ENCODE results near the gene MARF1. TPM values are rescaled to one million over a fixed set of nuclear protein-coding genes. Genes with fewer than 3 reads are reported as not detected.
A peak's percentile ranks its signal among the peaks of the same experiment; 100 is the strongest.

The MARF1 gene
- total RNA-seq, 1 donor from 2014 or later, result 13.4 TPM

- TF ChIP-seq, protein P1, sequence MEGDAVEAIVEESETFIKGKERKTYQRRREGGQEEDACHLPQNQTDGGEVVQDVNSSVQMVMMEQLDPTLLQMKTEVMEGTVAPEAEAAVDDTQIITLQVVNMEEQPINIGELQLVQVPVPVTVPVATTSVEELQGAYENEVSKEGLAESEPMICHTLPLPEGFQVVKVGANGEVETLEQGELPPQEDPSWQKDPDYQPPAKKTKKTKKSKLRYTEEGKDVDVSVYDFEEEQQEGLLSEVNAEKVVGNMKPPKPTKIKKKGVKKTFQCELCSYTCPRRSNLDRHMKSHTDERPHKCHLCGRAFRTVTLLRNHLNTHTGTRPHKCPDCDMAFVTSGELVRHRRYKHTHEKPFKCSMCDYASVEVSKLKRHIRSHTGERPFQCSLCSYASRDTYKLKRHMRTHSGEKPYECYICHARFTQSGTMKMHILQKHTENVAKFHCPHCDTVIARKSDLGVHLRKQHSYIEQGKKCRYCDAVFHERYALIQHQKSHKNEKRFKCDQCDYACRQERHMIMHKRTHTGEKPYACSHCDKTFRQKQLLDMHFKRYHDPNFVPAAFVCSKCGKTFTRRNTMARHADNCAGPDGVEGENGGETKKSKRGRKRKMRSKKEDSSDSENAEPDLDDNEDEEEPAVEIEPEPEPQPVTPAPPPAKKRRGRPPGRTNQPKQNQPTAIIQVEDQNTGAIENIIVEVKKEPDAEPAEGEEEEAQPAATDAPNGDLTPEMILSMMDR (IDR thresholded peaks at IDR 0.05), result no peak
- no peak for TF ChIP-seq EZH2 (IDR thresholded peaks at IDR 0.05)
- no peak for TF ChIP-seq EZH2phosphoT487 (IDR thresholded peaks at IDR 0.05)
- H3K27ac ChIP-seq, result peak overlapping the region; percentile 88
These were observed 999 bp downstream of the MARF1 start for GRCh38 chr16:15641753-15642556.

DNA sequence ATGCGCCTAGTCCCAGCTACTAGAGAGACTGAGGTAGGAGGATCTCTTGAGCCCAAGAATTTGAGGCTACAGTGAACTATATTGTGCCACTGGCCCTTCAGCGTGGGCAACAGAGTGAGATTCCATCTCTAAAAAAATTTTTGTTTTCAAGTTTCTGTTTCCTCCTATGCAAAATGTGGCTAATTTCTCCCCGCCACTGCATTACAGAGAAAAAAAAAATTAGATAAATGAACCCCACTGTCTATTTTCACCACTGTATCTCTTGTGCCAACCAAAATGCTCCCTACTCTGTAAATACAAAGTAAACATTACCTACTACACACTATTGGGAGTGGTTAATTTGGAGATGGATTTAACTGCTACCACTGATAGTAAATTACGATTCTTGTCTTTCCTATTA is 2.0 kb downstream of the MARF1 start:
- H3K27ac Mint-ChIP-seq, result no peak overlapping the region
- peak overlapping the region; percentile 91 for H3K4me3 Mint-ChIP-seq

More at GRCh38 chr16:15641753-15642556, 999 bp downstream of the MARF1 start:
- Histone ChIP-seq H3K4me1 (peaks cover 22% of the 10 kb centered on the region), H3K36me3 (peaks cover 6% of the 10 kb centered on the region), H3K79me2 (ENCODE audit: low read depth) (peaks cover 39% of the 10 kb centered on the region), H3K9ac (peak overlapping the region; percentile 56), H3K4me3 (peak overlapping the region; percentile 94), H3K4me2 (peak overlapping the region; percentile 96), H3K9me3 (ENCODE audit: low read depth) (no peaks in the 10 kb centered on the region), H4K20me1 (ENCODE audit: low read depth) (peaks cover 4% of the 10 kb centered on the region), H2AFZ (replicated peaks) (peak overlapping the region; percentile 71), H3F3A (ENCODE audit: low read depth) (peaks cover 24% of the 10 kb centered on the region), H3K27me3 (no peaks in the 10 kb centered on the region)
- H3K4me3 Mint-ChIP-seq, result peak overlapping the region; percentile 91
- peaks cover 21% of the 10 kb centered on the region for H3K4me1 Mint-ChIP-seq
- peaks cover 8% of the 10 kb centered on the region for H3K36me3 Mint-ChIP-seq
- no peaks in the 10 kb centered on the region for H3K9me3 Mint-ChIP-seq
- H3K27me3 Mint-ChIP-seq (ENCODE audit: insufficient read depth, low read depth), result no peaks in the 10 kb centered on the region
- no peak for DNase-seq (ENCODE audit: low spot score)
- no peak overlapping the region for H3K27ac Mint-ChIP-seq

DNA sequence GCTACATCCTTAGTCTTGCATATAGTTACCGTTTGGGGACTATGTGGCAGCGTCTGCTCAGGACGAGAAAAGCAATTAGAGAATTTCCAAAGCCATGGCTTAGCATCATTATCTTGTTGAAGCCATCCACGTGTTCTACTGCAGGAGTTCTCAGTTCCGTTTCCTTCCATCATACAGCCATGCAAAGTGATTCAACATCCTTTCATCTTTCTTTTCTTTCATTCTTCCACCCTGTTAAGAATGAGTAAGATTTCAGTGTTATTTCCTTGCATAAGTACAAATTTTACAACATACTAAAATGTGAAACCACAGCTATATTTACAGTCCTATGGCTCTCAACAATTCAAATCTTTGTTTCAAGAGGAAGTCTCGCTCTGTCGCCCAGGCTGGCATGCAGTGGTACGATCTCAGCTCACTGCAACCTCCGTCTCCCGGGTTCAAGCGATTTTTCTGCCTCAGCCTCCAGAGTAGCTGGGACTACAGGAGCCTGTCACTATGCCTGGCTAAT is 3.8 kb downstream of the MARF1 start:
- no peak overlapping the region for H3K27ac Mint-ChIP-seq
- peaks cover 13% of the 10 kb centered on the region for H3K36me3 Mint-ChIP-seq
- peaks cover 17% of the 10 kb centered on the region for H3K4me1 Mint-ChIP-seq

More for the DNA sequence above, 2.0 kb downstream of the MARF1 start:
- no peak for DNase-seq (ENCODE audit: low spot score)
- no peaks in the 10 kb centered on the region for H3K9me3 ChIP-seq (ENCODE audit: low read depth)
- H3K4me2 ChIP-seq, result peak overlapping the region; percentile 96
- H2AFZ ChIP-seq (replicated peaks), result no peak overlapping the region
- H3K4me3 ChIP-seq, result no peak overlapping the region
- peaks cover 22% of the 10 kb centered on the region for H3K4me1 ChIP-seq
- no peaks in the 10 kb centered on the region for H3K27me3 ChIP-seq
- H3K79me2 ChIP-seq (ENCODE audit: low read depth), result peaks cover 39% of the 10 kb centered on the region
- H3K9ac ChIP-seq, result no peak overlapping the region
- peaks cover 21% of the 10 kb centered on the region for H3K4me1 Mint-ChIP-seq
- peaks cover 8% of the 10 kb centered on the region for H3K36me3 Mint-ChIP-seq
- H3F3A ChIP-seq (ENCODE audit: low read depth), result peaks cover 24% of the 10 kb centered on the region
- peaks cover 6% of the 10 kb centered on the region for H3K36me3 ChIP-seq
- peaks cover 4% of the 10 kb centered on the region for H4K20me1 ChIP-seq (ENCODE audit: low read depth)
- no peaks in the 10 kb centered on the region for H3K27me3 Mint-ChIP-seq (ENCODE audit: insufficient read depth, low read depth)
- H3K27ac ChIP-seq, result no peak overlapping the region
- TF ChIP-seq EZH2phosphoT487 (IDR thresholded peaks at IDR 0.05) (no peak), EZH2 (IDR thresholded peaks at IDR 0.05) (no peak)
- TF ChIP-seq, protein P1 (IDR thresholded peaks at IDR 0.05), result no peak
- no peaks in the 10 kb centered on the region for H3K9me3 Mint-ChIP-seq

More for the DNA sequence above, 3.8 kb downstream of the MARF1 start:
- Histone ChIP-seq H3K9ac (no peak overlapping the region), H3K9me3 (ENCODE audit: low read depth) (no peaks in the 10 kb centered on the region), H4K20me1 (ENCODE audit: low read depth) (peaks cover 4% of the 10 kb centered on the region), H3K27me3 (no peaks in the 10 kb centered on the region), H3K79me2 (ENCODE audit: low read depth) (peaks cover 39% of the 10 kb centered on the region), H2AFZ (replicated peaks) (no peak overlapping the region), H3K36me3 (peaks cover 6% of the 10 kb centered on the region), H3K4me1 (peaks cover 18% of the 10 kb centered on the region), H3K4me2 (no peak overlapping the region), H3K27ac (no peak overlapping the region), H3F3A (ENCODE audit: low read depth) (peaks cover 19% of the 10 kb centered on the region), H3K4me3 (no peak overlapping the region)
- Mint-ChIP-seq H3K27me3 (ENCODE audit: insufficient read depth, low read depth) (no peaks in the 10 kb centered on the region), H3K4me3 (no peak overlapping the region), H3K9me3 (no peaks in the 10 kb centered on the region)
- TF ChIP-seq, protein P1 (IDR thresholded peaks at IDR 0.05), result no peak
- no peak for TF ChIP-seq EZH2phosphoT487 (IDR thresholded peaks at IDR 0.05)
- no peak for TF ChIP-seq EZH2 (IDR thresholded peaks at IDR 0.05)
- DNase-seq (ENCODE audit: low spot score), result no peak

All from neural progenitor cell (in vitro differentiated cells).